SK-N-SH treated with all-trans-retinoic acid at 6 μM for 48 hours (cell line): Measurements from ENCODE around the gene ACSM2A.
"Not testable (repeated sequence)": the region's sequence is repeated elsewhere in the genome, so short reads cannot be mapped to it uniquely, and the experiment has no call there.

Source experiments
- ATAC-seq: fragments of 200-7000 bp; cut with Tn5 transposase; 3 replicates; pipeline ENCODE4 v1.9.1; 2020; ENCODE audit warnings: mild to moderate bottlenecking, moderate library complexity
- BACH2 ChIP-seq: fragments of 250-450 bp; sonication (Bioruptor Pico); IDR thresholded peaks from 2 replicates; pipeline ENCODE4 v1.9.0; 2021; ENCODE audit warnings: mild to moderate bottlenecking, borderline replicate concordance
- CSDC2 ChIP-seq: fragments of 250-450 bp; sonication (Bioruptor Pico); IDR thresholded peaks from 2 replicates; pipeline ENCODE4 v1.5.0; 2020; ENCODE audit warnings: mild to moderate bottlenecking, moderate library complexity
- ESRRG ChIP-seq: fragments of 250-450 bp; sonication (Bioruptor Pico); IDR thresholded peaks from 2 replicates; pipeline ENCODE4 v1.6.1; 2021; ENCODE audit warnings: mild to moderate bottlenecking
- ISL1 ChIP-seq: fragments of 250-450 bp; sonication (Bioruptor Pico); IDR thresholded peaks from 2 replicates; pipeline ENCODE4 v2.1.2; 2022; ENCODE audit warnings: mild to moderate bottlenecking, moderate library complexity
- OSR1 ChIP-seq: fragments of 250-450 bp; sonication (Bioruptor Pico); IDR thresholded peaks from 2 replicates; pipeline ENCODE4 v1.8.0; 2022; ENCODE audit warnings: moderate library complexity, mild to moderate bottlenecking, inconsistent platforms
- PPARA ChIP-seq: fragments of 250-450 bp; sonication (Bioruptor Pico); IDR thresholded peaks from 2 replicates; pipeline ENCODE4 v1.5.0; 2020; ENCODE audit warnings: mild to moderate bottlenecking, borderline replicate concordance
- RARB ChIP-seq: fragments of 250-450 bp; sonication (Bioruptor Pico); IDR thresholded peaks from 2 replicates; pipeline ENCODE4 v1.8.0; 2021; ENCODE audit warnings: mild to moderate bottlenecking, moderate library complexity
- SNAI2 ChIP-seq: fragments of 250-450 bp; sonication (Bioruptor Pico); IDR thresholded peaks from 2 replicates; pipeline ENCODE4 v1.5.0; 2020; ENCODE audit warnings: mild to moderate bottlenecking, moderate library complexity
- TCF4 ChIP-seq: fragments of 250-450 bp; sonication (Bioruptor Pico); IDR thresholded peaks from 2 replicates; pipeline ENCODE4 v1.8.0; 2021; ENCODE audit warnings: mild to moderate bottlenecking, moderate library complexity, borderline replicate concordance
- TOX ChIP-seq: fragments of 250-450 bp; sonication (Bioruptor Pico); IDR thresholded peaks from 2 replicates; pipeline ENCODE4 v1.8.0; 2021; ENCODE audit warnings: mild to moderate bottlenecking, moderate library complexity, borderline replicate concordance
- TSHZ2 ChIP-seq: fragments of 250-450 bp; sonication (Bioruptor Pico); IDR thresholded peaks from 2 replicates; pipeline ENCODE4 v1.5.0; 2020; ENCODE audit warnings: mild to moderate bottlenecking, moderate library complexity
- ZC3H10 ChIP-seq: fragments of 250-450 bp; sonication (Bioruptor Pico); IDR thresholded peaks from 2 replicates; pipeline ENCODE4 v1.5.1; 2021; ENCODE audit warnings: mild to moderate bottlenecking, moderate library complexity
- ZFP3 ChIP-seq: fragments of 250-450 bp; sonication (Bioruptor Pico); IDR thresholded peaks from 2 replicates; pipeline ENCODE4 v1.5.0; 2020; ENCODE audit warnings: mild to moderate bottlenecking, moderate library complexity
- ZNF565 ChIP-seq: fragments of 450-650 bp; formaldehyde crosslinking; conservative IDR thresholded peaks from 2 replicates; pipeline ENCODE4 v1.5.0; 2020; ENCODE audit warnings: low read depth, mild to moderate bottlenecking, moderate library complexity
- ZNF70 ChIP-seq: fragments of 450-650 bp; formaldehyde crosslinking; IDR thresholded peaks from 2 replicates; pipeline ENCODE4 v1.5.0; 2020; ENCODE audit warnings: mild to moderate bottlenecking, moderate library complexity
- TF ChIP-seq, protein P1 (sequence below): fragments of 250-450 bp; sonication (Bioruptor Pico); IDR thresholded peaks from 2 replicates; pipeline ENCODE4 v1.8.0; 2020; ENCODE audit warnings: mild to moderate bottlenecking, moderate library complexity, borderline replicate concordance
- TF ChIP-seq, protein P2 (sequence below): fragments of 250-450 bp; sonication (Bioruptor Pico); IDR thresholded peaks from 2 replicates; pipeline ENCODE4 v1.5.1; 2020; ENCODE audit warnings: low read depth, mild to moderate bottlenecking, moderate library complexity
- TF ChIP-seq, protein P3 (sequence below): fragments of 250-450 bp; sonication (Bioruptor Pico); IDR thresholded peaks from 2 replicates; pipeline ENCODE4 v1.5.1; 2021; ENCODE audit warnings: mild to moderate bottlenecking, moderate library complexity
- TF ChIP-seq, protein P4 (sequence below): fragments of 250-450 bp; sonication (Bioruptor Pico); IDR thresholded peaks from 2 replicates; pipeline ENCODE4 v1.8.0; 2021; ENCODE audit warnings: low read depth, mild to moderate bottlenecking, moderate library complexity, borderline replicate concordance

The ACSM2A gene

DNA sequence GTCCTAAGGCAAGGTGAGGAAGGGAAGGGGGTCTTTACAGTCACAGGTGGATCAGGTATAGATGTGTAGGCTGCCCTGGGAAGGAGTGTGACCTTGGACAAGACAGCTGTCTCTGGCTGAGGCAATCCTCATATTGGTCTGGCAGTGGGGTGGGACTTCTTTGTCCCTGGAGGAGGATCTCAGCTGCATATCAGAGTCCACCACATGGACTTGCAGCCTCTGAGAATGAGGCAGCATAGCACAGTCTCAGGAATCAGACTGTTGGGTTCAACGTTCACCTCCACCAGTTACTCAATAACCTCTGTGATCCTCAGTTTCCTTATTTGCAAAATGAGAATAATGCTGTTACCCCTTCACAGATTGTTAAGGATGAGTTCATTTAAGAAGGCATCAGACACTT is 33.4 kb downstream of the ACSM2A start:
- no peak for TF ChIP-seq TOX
- no peak for TF ChIP-seq ZNF70 (CRISPR knock-in tag)
- no peak for TF ChIP-seq ZFP3 (CRISPR knock-in tag)
- TF ChIP-seq, protein P1, sequence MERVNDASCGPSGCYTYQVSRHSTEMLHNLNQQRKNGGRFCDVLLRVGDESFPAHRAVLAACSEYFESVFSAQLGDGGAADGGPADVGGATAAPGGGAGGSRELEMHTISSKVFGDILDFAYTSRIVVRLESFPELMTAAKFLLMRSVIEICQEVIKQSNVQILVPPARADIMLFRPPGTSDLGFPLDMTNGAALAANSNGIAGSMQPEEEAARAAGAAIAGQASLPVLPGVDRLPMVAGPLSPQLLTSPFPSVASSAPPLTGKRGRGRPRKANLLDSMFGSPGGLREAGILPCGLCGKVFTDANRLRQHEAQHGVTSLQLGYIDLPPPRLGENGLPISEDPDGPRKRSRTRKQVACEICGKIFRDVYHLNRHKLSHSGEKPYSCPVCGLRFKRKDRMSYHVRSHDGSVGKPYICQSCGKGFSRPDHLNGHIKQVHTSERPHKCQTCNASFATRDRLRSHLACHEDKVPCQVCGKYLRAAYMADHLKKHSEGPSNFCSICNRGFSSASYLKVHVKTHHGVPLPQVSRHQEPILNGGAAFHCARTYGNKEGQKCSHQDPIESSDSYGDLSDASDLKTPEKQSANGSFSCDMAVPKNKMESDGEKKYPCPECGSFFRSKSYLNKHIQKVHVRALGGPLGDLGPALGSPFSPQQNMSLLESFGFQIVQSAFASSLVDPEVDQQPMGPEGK (CRISPR knock-in tag), result no peak
- no peak for TF ChIP-seq PPARA
- no peak for TF ChIP-seq RARB
- TF ChIP-seq TSHZ2, result no peak
- no peak for TF ChIP-seq ZNF565 (CRISPR knock-in tag)
- no peak for ATAC-seq

DNA sequence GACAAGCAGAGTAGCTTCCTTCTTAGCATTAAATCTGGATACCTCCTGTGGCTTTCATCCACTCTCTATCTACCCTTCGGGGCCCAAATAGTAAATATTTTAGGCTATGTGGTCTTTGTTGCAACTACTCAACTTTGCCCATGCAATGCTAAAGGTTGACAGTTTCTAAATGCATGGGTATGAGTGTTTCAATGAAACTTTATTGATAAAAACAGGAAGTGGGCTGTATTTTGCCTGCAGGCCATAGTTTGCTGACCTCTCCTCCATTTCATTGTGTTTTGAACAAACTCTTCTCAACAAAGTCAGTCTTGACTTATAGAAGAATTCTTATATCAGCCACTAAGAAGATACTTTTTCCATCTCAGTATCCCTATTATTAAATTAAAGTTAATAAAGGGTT is 34.1 kb downstream of the ACSM2A start:
- ATAC-seq, result no peak
- no peak for TF ChIP-seq TCF4 (CRISPR knock-in tag)
- no peak for TF ChIP-seq ESRRG (CRISPR knock-in tag)
- TF ChIP-seq CSDC2, result no peak
- TF ChIP-seq TSHZ2, result no peak
- TF ChIP-seq ZNF565 (CRISPR knock-in tag), result no peak
- TF ChIP-seq, protein P2, sequence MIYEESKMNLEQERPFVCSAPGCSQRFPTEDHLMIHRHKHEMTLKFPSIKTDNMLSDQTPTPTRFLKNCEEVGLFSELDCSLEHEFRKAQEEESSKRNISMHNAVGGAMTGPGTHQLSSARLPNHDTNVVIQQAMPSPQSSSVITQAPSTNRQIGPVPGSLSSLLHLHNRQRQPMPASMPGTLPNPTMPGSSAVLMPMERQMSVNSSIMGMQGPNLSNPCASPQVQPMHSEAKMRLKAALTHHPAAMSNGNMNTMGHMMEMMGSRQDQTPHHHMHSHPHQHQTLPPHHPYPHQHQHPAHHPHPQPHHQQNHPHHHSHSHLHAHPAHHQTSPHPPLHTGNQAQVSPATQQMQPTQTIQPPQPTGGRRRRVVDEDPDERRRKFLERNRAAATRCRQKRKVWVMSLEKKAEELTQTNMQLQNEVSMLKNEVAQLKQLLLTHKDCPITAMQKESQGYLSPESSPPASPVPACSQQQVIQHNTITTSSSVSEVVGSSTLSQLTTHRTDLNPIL, result no peak
- TF ChIP-seq, all 23 proteins: peak for 0

DNA sequence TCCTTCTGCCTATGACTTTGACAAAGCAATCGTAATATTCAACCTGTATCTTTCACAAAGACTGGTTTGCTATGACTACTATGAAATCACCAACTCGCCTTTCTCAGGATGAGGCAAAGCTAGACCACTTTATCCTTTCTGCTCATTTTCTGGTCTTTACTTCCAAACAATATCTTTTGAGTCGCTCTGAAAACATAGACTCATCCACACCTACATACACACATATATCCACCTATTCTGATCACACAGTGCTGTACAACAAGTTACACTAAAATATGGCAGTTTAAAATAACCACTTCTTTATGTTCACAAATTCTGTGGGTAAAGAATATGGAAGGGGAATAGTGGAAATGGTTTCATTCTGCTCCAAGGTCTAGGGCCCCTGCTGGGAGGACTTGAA is 39.7 kb downstream of the ACSM2A start:
- ATAC-seq, result not testable (repeated sequence)

DNA sequence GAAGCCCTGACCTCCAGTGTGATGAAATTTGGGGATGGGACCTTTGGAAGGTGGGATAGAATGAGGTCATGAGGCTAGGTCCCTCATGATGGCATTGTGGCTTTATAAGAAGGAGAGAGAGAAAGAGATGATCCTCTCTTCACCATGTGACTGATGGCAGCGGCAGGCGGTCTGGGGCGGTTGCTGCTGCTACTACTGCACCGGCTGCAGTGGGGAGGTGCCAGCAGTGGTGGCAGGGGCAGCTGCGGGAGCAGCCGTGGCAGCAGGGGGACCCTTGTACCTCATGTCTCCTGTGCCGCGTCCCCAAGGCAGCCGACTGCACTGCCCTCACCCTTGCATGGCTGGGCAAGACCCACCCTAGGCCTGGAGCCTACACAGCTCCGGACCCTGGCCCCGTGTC is 40.1 kb downstream of the ACSM2A start:
- not testable (repeated sequence) for ATAC-seq

GRCh38 chr16:20504418-20504817 is 53.1 kb downstream of the ACSM2A start:
- ATAC-seq, result no peak
- no peak for TF ChIP-seq PPARA
- TF ChIP-seq, protein P2, result no peak
- TF ChIP-seq BACH2, result no peak
- no peak for TF ChIP-seq RARB
- TF ChIP-seq ESRRG (CRISPR knock-in tag), result no peak
- TF ChIP-seq, protein P1 (CRISPR knock-in tag), result no peak
- no peak for TF ChIP-seq SNAI2
- TF ChIP-seq OSR1, result no peak
- TF ChIP-seq ZNF565 (CRISPR knock-in tag), result no peak
- TF ChIP-seq ZFP3 (CRISPR knock-in tag), result no peak
- no peak for TF ChIP-seq ZC3H10 (CRISPR knock-in tag)
- no peak for TF ChIP-seq TOX
- TF ChIP-seq, protein P3, sequence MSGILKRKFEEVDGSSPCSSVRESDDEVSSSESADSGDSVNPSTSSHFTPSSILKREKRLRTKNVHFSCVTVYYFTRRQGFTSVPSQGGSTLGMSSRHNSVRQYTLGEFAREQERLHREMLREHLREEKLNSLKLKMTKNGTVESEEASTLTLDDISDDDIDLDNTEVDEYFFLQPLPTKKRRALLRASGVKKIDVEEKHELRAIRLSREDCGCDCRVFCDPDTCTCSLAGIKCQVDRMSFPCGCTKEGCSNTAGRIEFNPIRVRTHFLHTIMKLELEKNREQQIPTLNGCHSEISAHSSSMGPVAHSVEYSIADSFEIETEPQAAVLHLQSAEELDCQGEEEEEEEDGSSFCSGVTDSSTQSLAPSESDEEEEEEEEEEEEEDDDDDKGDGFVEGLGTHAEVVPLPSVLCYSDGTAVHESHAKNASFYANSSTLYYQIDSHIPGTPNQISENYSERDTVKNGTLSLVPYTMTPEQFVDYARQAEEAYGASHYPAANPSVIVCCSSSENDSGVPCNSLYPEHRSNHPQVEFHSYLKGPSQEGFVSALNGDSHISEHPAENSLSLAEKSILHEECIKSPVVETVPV, result no peak
- no peak for TF ChIP-seq ISL1 (CRISPR knock-in tag)
- TF ChIP-seq, protein P4, sequence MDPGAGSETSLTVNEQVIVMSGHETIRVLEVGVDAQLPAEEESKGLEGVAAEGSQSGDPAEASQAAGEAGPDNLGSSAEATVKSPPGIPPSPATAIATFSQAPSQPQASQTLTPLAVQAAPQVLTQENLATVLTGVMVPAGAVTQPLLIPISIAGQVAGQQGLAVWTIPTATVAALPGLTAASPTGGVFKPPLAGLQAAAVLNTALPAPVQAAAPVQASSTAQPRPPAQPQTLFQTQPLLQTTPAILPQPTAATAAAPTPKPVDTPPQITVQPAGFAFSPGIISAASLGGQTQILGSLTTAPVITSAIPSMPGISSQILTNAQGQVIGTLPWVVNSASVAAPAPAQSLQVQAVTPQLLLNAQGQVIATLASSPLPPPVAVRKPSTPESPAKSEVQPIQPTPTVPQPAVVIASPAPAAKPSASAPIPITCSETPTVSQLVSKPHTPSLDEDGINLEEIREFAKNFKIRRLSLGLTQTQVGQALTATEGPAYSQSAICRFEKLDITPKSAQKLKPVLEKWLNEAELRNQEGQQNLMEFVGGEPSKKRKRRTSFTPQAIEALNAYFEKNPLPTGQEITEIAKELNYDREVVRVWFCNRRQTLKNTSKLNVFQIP (CRISPR knock-in tag), result no peak
- TF ChIP-seq CSDC2, result no peak
